NCI-H526 (cell line): ENCODE data around the gene STIM2.
"Not testable (repeated sequence)": the region's sequence is repeated elsewhere in the genome, so short reads cannot be mapped to it uniquely, and the experiment has no call there.

Source experiments
- DNase-seq, 2 experiments: peaks; one replicate each; lab custom pipeline; 2025; lab: John Stamatoyannopoulos, UW

STIM2 gene

GRCh38 chr4:27001398-27002164 is 140.9 kb downstream of the STIM2 start:
- DNase-seq = no peak

- DNase-seq = no peak
Observed at GRCh38 chr4:27003642-27004113, 143.0 kb downstream of the STIM2 start.

- DNase-seq = no peak
Observed at GRCh38 chr4:27005501-27005900, 144.9 kb downstream of the STIM2 start.

GRCh38 chr4:27005905-27006590 is 145.4 kb downstream of the STIM2 start:
- DNase-seq = no peak

- no peak for DNase-seq
Observed at GRCh38 chr4:27006646-27007045, 146.0 kb downstream of the STIM2 start.

- no peak for DNase-seq
Observed at GRCh38 chr4:27007507-27007906, 146.9 kb downstream of the STIM2 start.

- no peak for DNase-seq
Observed at GRCh38 chr4:27008679-27009078, 148.0 kb downstream of the STIM2 start.

- no peak for DNase-seq
Observed at GRCh38 chr4:27009539-27009938, 148.9 kb downstream of the STIM2 start.

GRCh38 chr4:27010334-27010940 is 149.8 kb downstream of the STIM2 start:
- DNase-seq = peak; percentile 17 to 43

- DNase-seq = peak; percentile 30 to 40
Observed at GRCh38 chr4:27011401-27011800, 150.8 kb downstream of the STIM2 start.

GRCh38 chr4:27013012-27013411 is 152.4 kb downstream of the STIM2 start:
- DNase-seq = no peak

- DNase-seq = no peak
Observed at GRCh38 chr4:27016551-27016950, 155.9 kb downstream of the STIM2 start.

GRCh38 chr4:27017623-27018022 is 157.0 kb downstream of the STIM2 start:
- no peak for DNase-seq

GRCh38 chr4:27018076-27018475 is 157.4 kb downstream of the STIM2 start:
- no peak for DNase-seq

- DNase-seq = no peak
Observed at GRCh38 chr4:27018910-27019309, 158.3 kb downstream of the STIM2 start.

- DNase-seq = no peak
Observed at GRCh38 chr4:27019766-27020165, 159.1 kb downstream of the STIM2 start.

- DNase-seq = no peak
Observed at GRCh38 chr4:27020203-27020602, 159.6 kb downstream of the STIM2 start.

- DNase-seq = no peak
Observed at GRCh38 chr4:27020603-27021002, 160.0 kb downstream of the STIM2 start.

GRCh38 chr4:27022963-27023362 is 162.3 kb downstream of the STIM2 start:
- DNase-seq = no peak

- no peak for DNase-seq
Observed at GRCh38 chr4:27023366-27023765, 162.7 kb downstream of the STIM2 start.

GRCh38 chr4:27024805-27025204 is 164.2 kb downstream of the STIM2 start:
- DNase-seq = no peak

GRCh38 chr4:27027428-27027827 is 166.8 kb downstream of the STIM2 start:
- no peak for DNase-seq

- not testable (repeated sequence) for DNase-seq
Observed at GRCh38 chr4:27035127-27035526, 174.5 kb downstream of the STIM2 start.
